PFSK-1 (cell line): ENCODE results near the gene CSNK1G1.

Experiments
- FOXP2 ChIP-seq: optimal IDR thresholded peaks from 2 replicates; pipeline ENCODE3; 2011; ENCODE audit warnings: borderline replicate concordance, control low read depth, inconsistent platforms; ENCODE audit not compliant: insufficient read depth; ENCODE audit errors: extremely low read length, extremely low read depth
- POLR2AphosphoS5 ChIP-seq: IDR thresholded peaks from 2 replicates; pipeline ENCODE4 v1.6.1; 2012; ENCODE audit warnings: low read depth, mild to moderate bottlenecking, control low read depth, low read length, moderate library complexity
- SIN3A ChIP-seq: IDR thresholded peaks from 2 replicates; pipeline ENCODE4 v1.6.1; 2012; ENCODE audit warnings: mild to moderate bottlenecking, low read length, moderate library complexity, borderline replicate concordance; ENCODE audit not compliant: insufficient read depth
- TAF1 ChIP-seq: IDR thresholded peaks from 2 replicates; pipeline ENCODE4 v1.6.1; 2012; ENCODE audit warnings: low read length, control low read depth, borderline replicate concordance; ENCODE audit not compliant: insufficient read depth
- TF ChIP-seq, protein P1 (sequence below), 2 experiments: IDR thresholded peaks; 2 replicates each; pipeline versions ENCODE4 v1.6.1 to v1.8.0; 2011 to 2012; ENCODE audit warnings: low read depth in 2 of 2, low read length in 2 of 2, control low read depth in 1 of 2, inconsistent platforms in 1 of 2, mild to moderate bottlenecking in 1 of 2, moderate library complexity in 1 of 2; ENCODE audit not compliant: insufficient read depth in 1 of 2

Gene CSNK1G1

DNA sequence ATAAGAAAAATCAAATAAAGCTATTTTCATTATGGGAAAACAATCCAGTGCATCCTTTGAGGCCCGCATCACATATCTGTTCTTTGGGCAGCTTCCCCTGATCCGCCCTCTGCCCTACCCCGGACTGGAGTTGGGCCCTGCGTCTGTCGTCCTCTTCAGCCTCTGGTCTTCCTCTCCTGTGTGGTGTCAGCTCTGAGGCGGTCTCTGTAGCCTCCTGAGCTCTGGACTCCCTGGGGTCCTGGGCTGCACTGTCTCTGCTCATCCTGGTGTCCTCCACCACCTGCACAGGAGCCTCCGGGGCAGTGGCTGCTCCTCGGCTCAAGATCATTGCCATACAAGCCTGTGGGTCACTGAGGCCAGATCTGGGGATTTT is 211.8 kb downstream of the CSNK1G1 start:
- no peak for TF ChIP-seq FOXP2
- no peak for TF ChIP-seq TAF1
- TF ChIP-seq SIN3A, result no peak
- TF ChIP-seq, protein P1, sequence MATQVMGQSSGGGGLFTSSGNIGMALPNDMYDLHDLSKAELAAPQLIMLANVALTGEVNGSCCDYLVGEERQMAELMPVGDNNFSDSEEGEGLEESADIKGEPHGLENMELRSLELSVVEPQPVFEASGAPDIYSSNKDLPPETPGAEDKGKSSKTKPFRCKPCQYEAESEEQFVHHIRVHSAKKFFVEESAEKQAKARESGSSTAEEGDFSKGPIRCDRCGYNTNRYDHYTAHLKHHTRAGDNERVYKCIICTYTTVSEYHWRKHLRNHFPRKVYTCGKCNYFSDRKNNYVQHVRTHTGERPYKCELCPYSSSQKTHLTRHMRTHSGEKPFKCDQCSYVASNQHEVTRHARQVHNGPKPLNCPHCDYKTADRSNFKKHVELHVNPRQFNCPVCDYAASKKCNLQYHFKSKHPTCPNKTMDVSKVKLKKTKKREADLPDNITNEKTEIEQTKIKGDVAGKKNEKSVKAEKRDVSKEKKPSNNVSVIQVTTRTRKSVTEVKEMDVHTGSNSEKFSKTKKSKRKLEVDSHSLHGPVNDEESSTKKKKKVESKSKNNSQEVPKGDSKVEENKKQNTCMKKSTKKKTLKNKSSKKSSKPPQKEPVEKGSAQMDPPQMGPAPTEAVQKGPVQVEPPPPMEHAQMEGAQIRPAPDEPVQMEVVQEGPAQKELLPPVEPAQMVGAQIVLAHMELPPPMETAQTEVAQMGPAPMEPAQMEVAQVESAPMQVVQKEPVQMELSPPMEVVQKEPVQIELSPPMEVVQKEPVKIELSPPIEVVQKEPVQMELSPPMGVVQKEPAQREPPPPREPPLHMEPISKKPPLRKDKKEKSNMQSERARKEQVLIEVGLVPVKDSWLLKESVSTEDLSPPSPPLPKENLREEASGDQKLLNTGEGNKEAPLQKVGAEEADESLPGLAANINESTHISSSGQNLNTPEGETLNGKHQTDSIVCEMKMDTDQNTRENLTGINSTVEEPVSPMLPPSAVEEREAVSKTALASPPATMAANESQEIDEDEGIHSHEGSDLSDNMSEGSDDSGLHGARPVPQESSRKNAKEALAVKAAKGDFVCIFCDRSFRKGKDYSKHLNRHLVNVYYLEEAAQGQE (IDR thresholded peaks at IDR 0.05; ENCODE audit: insufficient read depth in 1 of 2, low read depth in 2 of 2, low read length in 2 of 2), result no peak
- no peak for TF ChIP-seq POLR2AphosphoS5

DNA sequence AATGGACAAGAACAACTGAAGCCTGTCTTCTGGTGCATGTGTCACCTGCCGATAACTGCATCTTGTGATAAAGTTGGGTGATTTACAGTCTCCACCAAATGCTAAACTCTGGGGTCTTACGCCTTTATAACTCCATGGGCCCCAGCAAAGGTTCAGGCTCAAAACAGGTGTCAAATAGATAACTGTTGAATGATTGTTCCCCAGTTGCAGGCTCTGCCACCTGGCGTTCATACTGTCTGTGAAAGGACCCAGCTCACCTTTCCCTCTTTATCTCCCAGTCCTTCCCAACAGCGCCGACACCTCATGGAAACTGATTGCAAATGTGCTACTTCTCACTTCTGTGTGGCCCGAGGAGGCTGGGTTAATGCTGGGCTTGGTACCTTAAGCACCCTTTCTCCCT is 212.7 kb downstream of the CSNK1G1 start:
- TF ChIP-seq, protein P1 (IDR thresholded peaks at IDR 0.05; ENCODE audit: insufficient read depth in 1 of 2, low read depth in 2 of 2, low read length in 2 of 2), result no peak
- TF ChIP-seq SIN3A (no peak), FOXP2 (no peak), POLR2AphosphoS5 (no peak), TAF1 (no peak)

DNA sequence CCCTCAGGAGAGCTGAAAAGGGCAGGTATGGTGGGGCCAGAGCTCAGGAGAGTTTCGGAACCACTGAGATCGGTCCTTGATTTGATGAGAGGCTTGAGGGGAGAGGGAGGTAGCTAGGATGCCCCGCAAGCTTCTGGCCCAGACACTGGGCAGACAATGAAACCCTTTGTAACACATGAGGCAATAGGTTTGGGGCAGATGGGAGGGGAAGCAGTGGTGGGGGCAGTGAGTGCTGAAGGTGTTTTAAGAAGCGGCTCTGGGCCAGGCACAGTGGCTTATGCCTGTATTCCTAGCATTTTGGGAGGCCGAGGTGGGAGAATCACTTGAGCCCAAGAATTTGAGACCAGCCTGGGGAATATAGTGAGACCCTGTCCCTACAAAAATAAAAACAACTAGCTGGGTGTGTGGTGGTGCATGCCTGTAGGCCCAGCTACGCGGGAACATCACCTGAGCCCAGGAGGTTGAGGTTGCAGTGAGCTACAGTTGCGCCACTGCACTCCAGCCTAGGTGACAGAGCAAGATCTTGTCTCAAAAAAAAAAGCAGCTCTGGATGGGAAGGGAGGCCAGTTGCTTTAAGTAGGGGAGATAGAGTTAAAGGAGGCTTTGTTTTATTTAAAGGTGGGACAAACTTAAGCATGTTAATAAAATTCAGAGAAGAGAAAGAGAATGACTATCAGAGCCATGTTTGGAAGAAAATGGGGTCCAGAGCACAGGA is 214.0 kb downstream of the CSNK1G1 start:
- no peak for TF ChIP-seq TAF1
- TF ChIP-seq SIN3A, result no peak
- TF ChIP-seq POLR2AphosphoS5, result no peak
- TF ChIP-seq FOXP2, result no peak
- TF ChIP-seq, protein P1 (IDR thresholded peaks at IDR 0.05; ENCODE audit: insufficient read depth in 1 of 2, low read depth in 2 of 2, low read length in 2 of 2), result no peak

DNA sequence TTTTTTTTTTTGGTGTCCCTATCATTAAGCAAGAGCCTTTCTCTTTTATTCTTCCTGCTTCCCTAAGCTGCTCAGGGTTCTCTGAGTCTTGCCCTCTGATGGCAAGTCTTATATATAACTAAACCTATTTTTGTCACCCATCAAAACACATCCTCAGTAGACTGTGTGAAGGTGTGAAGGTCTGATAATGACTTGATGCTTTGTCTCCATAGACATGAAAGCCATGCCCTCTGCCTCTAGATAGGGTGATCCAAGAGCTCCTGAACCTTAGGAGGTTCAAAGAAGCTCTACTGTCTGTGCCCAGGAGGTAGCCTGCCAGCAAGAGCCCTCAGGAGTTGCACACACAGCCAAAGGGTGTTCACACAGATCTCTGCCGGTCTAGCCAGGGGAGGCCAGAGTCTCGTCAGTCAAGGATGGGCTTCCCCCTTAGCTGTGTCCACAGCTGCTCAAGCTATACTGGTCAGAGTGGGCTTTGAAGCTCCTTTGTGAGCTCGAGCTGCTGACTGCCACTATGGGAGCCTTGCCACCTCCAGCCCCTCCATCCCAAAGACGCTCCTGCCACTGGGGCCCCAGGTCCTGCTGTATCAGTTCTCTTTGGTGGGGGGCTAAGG is 217.5 kb downstream of the CSNK1G1 start:
- TF ChIP-seq SIN3A, result no peak
- TF ChIP-seq POLR2AphosphoS5, result no peak
- TF ChIP-seq FOXP2, result no peak
- no peak for TF ChIP-seq TAF1
- TF ChIP-seq, protein P1 (IDR thresholded peaks at IDR 0.05; ENCODE audit: insufficient read depth in 1 of 2, low read depth in 2 of 2, low read length in 2 of 2), result no peak
